GM12878 (cell line): Measurements from ENCODE around the gene DRAXIN. TPM values are rescaled to one million over a fixed set of nuclear protein-coding genes. Genes with fewer than 3 reads are reported as not detected.

Experiments used
- ATAC-seq: fragments of 200-7000 bp; cut with Tn5 transposase; 3 replicates; pipeline ENCODE4 v1.9.1; 2020; ENCODE audit warnings: mild to moderate bottlenecking, moderate library complexity
- BruUV-seq: library from RNA; stranded (reverse); fragments of 400-500 nt; replicated peaks from 2 replicates; lab custom pipeline; 2021; lab: Mats Ljungman, UMichigan
- CTCF ChIA-PET: fragments of 300-600 bp; sonication (Branson Sonifier 250); formaldehyde crosslinking; extraction: SDS; loops from one replicate; lab custom pipeline; 2021; ENCODE audit warnings: inconsistent platforms; lab: Yijun Ruan, JAX
- POLR2A ChIA-PET: fragments of 350-600 bp; formaldehyde crosslinking; extraction: SDS; loops from one replicate; lab custom pipeline; 2021; ENCODE audit warnings: inconsistent platforms; lab: Charles Lee
- RAD21 ChIA-PET: fragments of 300-600 bp; sonication (Branson Sonifier 250); formaldehyde crosslinking; loops from one replicate; lab custom pipeline; 2023; ENCODE audit warnings: antibody characterized with exemption; ENCODE audit not compliant: unreplicated experiment; lab: Charles Lee
- SMC1A ChIA-PET: fragments of 300-600 bp; sonication (Branson Sonifier 250); formaldehyde crosslinking; loops from one replicate; lab custom pipeline; 2023; ENCODE audit not compliant: unreplicated experiment, uncharacterized antibody; lab: Charles Lee
- DNase-seq: peaks from one replicate; pipeline ENCODE4 v3.0.0-alpha.2; 2011; ENCODE audit warnings: low read depth, low spot score
- FAIRE-seq: peaks from 3 replicates; lab custom pipeline; 2011; peaks lifted over from hg19 to GRCh38; lab: Jason Lieb, UNC
- H2AFZ ChIP-seq: 2 replicates; pipeline ENCODE4 v1.6.0; 2011; ENCODE audit warnings: low read depth, low read length, control low read depth; ENCODE audit not compliant: control insufficient read depth
- H3K27ac ChIP-seq: 2 replicates; pipeline ENCODE4 v1.5.1; 2011; ENCODE audit warnings: control low read depth; ENCODE audit not compliant: control insufficient read depth, insufficient read depth
- H3K27me3 ChIP-seq, 2 experiments: replicated peaks in 1 of 2; 2 replicates each; pipeline versions ENCODE4 v1.6.0 to v1.6.1; 2011; ENCODE audit warnings: low read length in 1 of 2; ENCODE audit not compliant: control insufficient read depth in 2 of 2, insufficient read depth in 2 of 2
- H3K36me3 ChIP-seq, 2 experiments: 2 replicates each; pipeline ENCODE4 v1.5.1; 2011; ENCODE audit warnings: low read length in 1 of 2; ENCODE audit not compliant: control insufficient read depth in 2 of 2, insufficient read depth in 2 of 2
- H3K4me1 ChIP-seq: 2 replicates; pipeline ENCODE4 v1.6.1; 2011; ENCODE audit warnings: mild to moderate bottlenecking, low read length, moderate library complexity, mixed read lengths; ENCODE audit not compliant: control insufficient read depth, insufficient read depth
- H3K4me2 ChIP-seq: 2 replicates; pipeline ENCODE4 v1.6.0; 2011; ENCODE audit warnings: control low read depth; ENCODE audit not compliant: control insufficient read depth, insufficient read depth
- H3K4me3 ChIP-seq: fragments of 200-600 bp; sonication (generic); 2 replicates; pipeline ENCODE4 v1.5.1; 2016
- H3K79me2 ChIP-seq: 2 replicates; pipeline ENCODE4 v1.6.0; 2011; ENCODE audit warnings: low read length; ENCODE audit not compliant: control insufficient read depth, insufficient read depth
- H3K9ac ChIP-seq: 2 replicates; pipeline ENCODE4 v1.8.0; 2011; ENCODE audit warnings: low read length, control low read depth, mixed read lengths; ENCODE audit not compliant: control insufficient read depth, insufficient read depth
- H3K9me3 ChIP-seq: replicated peaks from 3 replicates; pipeline ENCODE4 v1.5.1; 2011; ENCODE audit warnings: mild to moderate bottlenecking, low read length; ENCODE audit not compliant: control insufficient read depth, insufficient read depth
- H4K20me1 ChIP-seq: 2 replicates; pipeline ENCODE4 v1.6.0; 2011; ENCODE audit not compliant: control insufficient read depth, insufficient read depth
- BMI1 ChIP-seq: fragments of 450-650 bp; IDR thresholded peaks from 2 replicates; pipeline ENCODE4 v1.6.1; 2016; ENCODE audit warnings: mild to moderate bottlenecking, moderate library complexity, borderline replicate concordance
- CREB1 ChIP-seq: IDR thresholded peaks from 2 replicates; pipeline ENCODE4 v1.6.1; 2012; ENCODE audit warnings: low read depth, mild to moderate bottlenecking, inconsistent platforms
- DPF2 ChIP-seq: fragments of 450-650 bp; IDR thresholded peaks from 2 replicates; pipeline ENCODE4 v1.6.1; 2017; ENCODE audit warnings: mild to moderate bottlenecking
- EGR1 ChIP-seq, 2 experiments: IDR thresholded peaks; 1 replicate in 1 of 2; 2 replicates in 1 of 2; pipeline ENCODE4 v1.6.1; 2011 to 2012; ENCODE audit warnings: low read depth in 2 of 2, low read length in 2 of 2, borderline replicate concordance in 1 of 2, mild to moderate bottlenecking in 1 of 2, moderate library complexity in 1 of 2
- ESRRA ChIP-seq: IDR thresholded peaks from 2 replicates; pipeline ENCODE4 v1.6.1; 2012; ENCODE audit warnings: mild to moderate bottlenecking, low read length, improper control_type of control experiment
- HCFC1 ChIP-seq: fragments of 150-350 bp; IDR thresholded peaks from 2 replicates; pipeline ENCODE4 v1.6.1; 2014; ENCODE audit warnings: low read length
- HSF1 ChIP-seq: fragments of 150-350 bp; IDR thresholded peaks from 2 replicates; pipeline ENCODE4 v1.6.1; 2014; ENCODE audit warnings: mild to moderate bottlenecking, low read depth, low read length
- JUNB ChIP-seq: IDR thresholded peaks from 2 replicates; pipeline ENCODE4 v1.6.1; 2016; ENCODE audit warnings: antibody characterized with exemption, mild to moderate bottlenecking
- MAX ChIP-seq: IDR thresholded peaks from 2 replicates; pipeline ENCODE4 v1.6.1; 2012; ENCODE audit warnings: low read depth, low read length, improper control_type of control experiment
- MLLT1 ChIP-seq: fragments of 450-650 bp; IDR thresholded peaks from 2 replicates; pipeline ENCODE4 v1.6.1; 2016; ENCODE audit warnings: mild to moderate bottlenecking
- MXI1 ChIP-seq: fragments of 150-350 bp; IDR thresholded peaks from 2 replicates; pipeline ENCODE4 v1.6.1; 2011; ENCODE audit warnings: low read depth, mild to moderate bottlenecking, inconsistent platforms, low read length, improper control_type of control experiment
- NFYB ChIP-seq: IDR thresholded peaks from 2 replicates; pipeline ENCODE4 v1.6.1; 2011; ENCODE audit warnings: low read depth, mild to moderate bottlenecking, low read length, improper control_type of control experiment, moderate library complexity; ENCODE audit not compliant: insufficient read depth
- PAX8 ChIP-seq: fragments of 450-650 bp; IDR thresholded peaks from 2 replicates; pipeline ENCODE4 v1.6.1; 2017; ENCODE audit warnings: mild to moderate bottlenecking, moderate library complexity
- POU2F2 ChIP-seq: IDR thresholded peaks from 3 replicates; pipeline ENCODE4 v1.6.1; 2011; ENCODE audit warnings: low read depth, mild to moderate bottlenecking, low read length, borderline replicate concordance
- SIX5 ChIP-seq: IDR thresholded peaks from 2 replicates; pipeline ENCODE4 v1.6.1; 2011; ENCODE audit warnings: mild to moderate bottlenecking, low read depth, low read length, moderate library complexity; ENCODE audit not compliant: severe bottlenecking
- SKIL ChIP-seq: fragments of 450-650 bp; IDR thresholded peaks from 2 replicates; pipeline ENCODE4 v1.6.1; 2017; ENCODE audit warnings: mild to moderate bottlenecking, low read depth, inconsistent platforms; ENCODE audit not compliant: poor library complexity, severe bottlenecking
- SMC3 ChIP-seq: IDR thresholded peaks from 2 replicates; pipeline ENCODE4 v1.6.1; 2011; ENCODE audit warnings: low read length, improper control_type of control experiment, borderline replicate concordance
- STAT1 ChIP-seq: fragments of 450-650 bp; conservative IDR thresholded peaks from 2 replicates; pipeline ENCODE4 v1.6.1; 2014; ENCODE audit warnings: antibody characterized with exemption, mild to moderate bottlenecking
- ZSCAN29 ChIP-seq: fragments of 450-650 bp; IDR thresholded peaks from 2 replicates; pipeline ENCODE4 v1.6.1; 2017; ENCODE audit warnings: mild to moderate bottlenecking, moderate library complexity
- WGBS: methylation state at CpG from one replicate; pipeline ENCODE4 v1.1.6; 2016; ENCODE audit warnings: low lambda C conversion rate; ENCODE audit not compliant: insufficient replicate concordance, insufficient coverage; ENCODE audit errors: missing lambda C conversion rate; 5-methylcytosine and 5-hydroxymethylcytosine counted together
- in situ Hi-C: fragments of 300-500 bp; cut with MboI; formaldehyde crosslinking; loops from 9 replicates; pipeline ENCODE4 v1.14.3; 2018; ENCODE audit warnings: mixed read lengths
- intact Hi-C: fragments of 100-400 bp; cut with micrococcal nuclease; formaldehyde crosslinking; loops from one replicate; pipeline ENCODE4 v1.14.2; 2022; ENCODE audit not compliant: unreplicated experiment
- polyA plus RNA-seq, 11 experiments: library from polyadenylated mRNA; depleted of rRNA in 4 of 11; unstranded in 6 of 11; stranded (reverse) in 5 of 11; fragments of >200 nt; fragmentation: Nextera tagmentation in 4 of 11; fragmentation: Illumina TruSeq in 1 of 11; extraction: Ambion mirVana in 4 of 11; extraction: Trizol in 1 of 11; gene quantifications; 1 replicate in 1 of 11; 2 replicates in 10 of 11; pipeline versions ENCODE4 v1.2.1 to v1.2.3, GENCODE V29; 2011 to 2016; ENCODE audit warnings: inconsistent platforms in 2 of 11, missing spikeins in 2 of 11, low read depth in 1 of 11
- total RNA-seq, 4 experiments: library from RNA; depleted of rRNA in 3 of 4; stranded (reverse); fragments of >200 nt in 3 of 4; fragmentation: Illumina TruSeq in 1 of 4; extraction: Trizol in 1 of 4; gene quantifications; 2 replicates each; pipeline versions ENCODE4 v1.2.1 to v1.2.3, GENCODE V29; 2013 to 2021

Gene DRAXIN
- total and polyA plus RNA-seq, 10 of the 15 experiments (the other 5 are each of a cell fraction or from before 2014, with no cell fraction given), result 0.01 to 0.05 (median 0.03) TPM; not detected in 3

- in situ Hi-C loops, result no loop called here
- no peak for ATAC-seq
- Histone ChIP-seq H3K27me3 (no peaks in the 10 kb centered on the region), H3K9me3 (no peaks in the 10 kb centered on the region), H4K20me1 (no peaks in the 10 kb centered on the region), H2AFZ (no peak overlapping the region), H3K27ac (no peak overlapping the region), H3K79me2 (no peaks in the 10 kb centered on the region), H3K4me1 (0 out of 2 replicates have a peak, but pooled peaks cover 4% of the 10 kb centered on the region), H3K4me2 (no peak overlapping the region), H3K36me3 (no peaks in the 10 kb centered on the region), H3K4me3 (no peak overlapping the region)
- no peak for FAIRE-seq
- no peak for DNase-seq
- BruUV-seq, result no TSS peak
- intact Hi-C loops, result no loop called here
- SMC1A ChIA-PET, result no interaction called here
- POLR2A ChIA-PET, result no interaction called here
- TF ChIP-seq MLLT1, result no peak
- no peak for TF ChIP-seq SMC3
- TF ChIP-seq HCFC1, result no peak
- TF ChIP-seq STAT1, result no peak
- no peak for TF ChIP-seq DPF2
- TF ChIP-seq NFYB, result no peak
- TF ChIP-seq ZSCAN29, result no peak
- TF ChIP-seq MXI1, result no peak
- no peak for TF ChIP-seq SKIL
- no peak for TF ChIP-seq BMI1
- no peak for TF ChIP-seq ESRRA
- TF ChIP-seq PAX8, result no peak
- TF ChIP-seq SIX5, result no peak
- no peak for TF ChIP-seq JUNB
- TF ChIP-seq CREB1, result no peak
- TF ChIP-seq POU2F2, result no peak
- TF ChIP-seq HSF1, result no peak
- TF ChIP-seq MAX, result no peak
- TF ChIP-seq EGR1 (IDR thresholded peaks at IDR 0.05; ENCODE audit: borderline replicate concordance in 1 of 2, low read depth in 2 of 2, low read length in 2 of 2), result no peak
- TF ChIP-seq, all 136 proteins: peak for 0
- 70% methylated on average over 9 of the region's 9 CpGs for WGBS
- RAD21 ChIA-PET, result no interaction called here
- CTCF ChIA-PET, result interaction anchor here (0.7 to 1.1 kb wide), 2 partner anchors 108 to 305 kb away, joined by 3 read pairs; no protein-coding TSS in a partner anchor
- H3K9ac ChIP-seq, result no peak overlapping the region
Observed at GRCh38 chr1:11751087-11751486, 59.6 kb downstream of the DRAXIN start.
